ENCODE data around the gene KRTAP5-6.

DNA sequence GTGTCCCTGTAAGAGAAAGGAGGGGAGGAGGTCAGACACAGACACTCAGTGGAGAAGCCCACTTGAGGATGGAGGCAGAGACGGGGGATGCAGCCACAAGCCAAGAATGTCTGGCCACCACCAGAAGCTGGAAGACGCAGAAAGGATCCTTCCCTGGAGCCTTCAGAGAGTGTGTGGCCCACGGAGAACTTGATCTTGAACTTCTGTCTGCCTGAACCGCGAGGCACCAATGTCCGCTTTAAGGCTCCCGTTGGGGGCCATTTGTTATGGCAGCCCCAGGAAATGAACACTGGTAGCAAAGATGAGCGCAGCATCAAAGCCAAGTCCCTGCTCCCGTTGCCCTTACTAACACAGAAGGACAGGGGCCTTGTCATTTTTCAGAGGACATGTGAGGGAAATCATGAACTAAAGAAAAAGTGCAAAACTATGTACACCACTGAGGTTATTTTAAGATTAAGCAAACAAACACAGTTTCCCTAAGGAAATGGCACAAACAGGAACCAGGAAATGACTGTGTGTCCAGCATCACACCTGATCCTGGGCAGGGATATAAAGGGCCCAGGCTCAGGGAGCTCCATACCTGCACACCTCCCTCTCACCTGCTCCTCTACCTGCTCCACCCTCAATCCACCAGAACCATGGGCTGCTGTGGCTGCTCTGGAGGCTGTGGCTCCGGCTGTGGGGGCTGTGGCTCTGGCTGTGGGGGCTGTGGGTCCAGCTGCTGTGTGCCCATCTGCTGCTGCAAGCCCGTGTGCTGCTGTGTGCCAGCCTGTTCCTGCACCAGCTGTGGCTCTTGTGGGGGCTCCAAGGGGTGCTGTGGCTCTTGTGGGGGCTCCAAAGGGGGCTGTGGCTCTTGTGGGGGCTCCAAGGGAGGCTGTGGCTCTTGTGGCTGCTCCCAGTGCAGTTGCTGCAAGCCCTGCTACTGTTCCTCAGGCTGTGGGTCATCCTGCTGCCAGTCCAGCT lies at the start of gene KRTAP5-6:
- TF ChIP-seq CTCF (conservative IDR thresholded peaks at IDR 0.05 in 1 of 2, IDR thresholded peaks at IDR 0.05 in 1 of 2; ENCODE audit: extremely low read depth in 1 of 2, insufficient read depth in 1 of 2, low read depth in 1 of 2, low read length in 2 of 2) = no peak
- TF ChIP-seq EZH2 (IDR thresholded peaks at IDR 0.05; ENCODE audit: borderline replicate concordance, low read length) = no peak
